CD4-positive, CD25-positive, alpha-beta regulatory T cell (primary cell): ENCODE measurements around the gene CNN2. TPM values are rescaled to one million over a fixed set of nuclear protein-coding genes. Genes with fewer than 3 reads are reported as not detected.

Experiments
- ATAC-seq, 2 donors: fragments of 150-1000 bp; cut with Tn5 transposase; one replicate each; pipeline ENCODE4 v1.10.0; 2021; ENCODE audit warnings: low read depth in 2 of 2, moderate number of reproducible peaks in 2 of 2, moderate library complexity in 1 of 2
- DNase-seq, 3 donors: peaks; one replicate each; pipeline versions ENCODE4 v3.0.0 to v3.0.0-alpha.2; 2012 to 2022; ENCODE audit warnings: mixed read lengths in 1 of 3
- H3K27ac ChIP-seq: one replicate; pipeline ENCODE4 v1.7.0; 2013; ENCODE audit warnings: mild to moderate bottlenecking, low read length; ENCODE audit not compliant: insufficient read depth, poor library complexity, severe bottlenecking
- H3K27me3 ChIP-seq: one replicate; pipeline ENCODE4 v1.7.0; 2013; ENCODE audit warnings: low read length; ENCODE audit not compliant: control insufficient read depth, insufficient read depth
- H3K36me3 ChIP-seq: one replicate; pipeline ENCODE4 v1.7.0; 2013; ENCODE audit warnings: mild to moderate bottlenecking, low read length, moderate library complexity; ENCODE audit not compliant: control insufficient read depth, insufficient read depth
- H3K4me1 ChIP-seq: 2 replicates; pipeline ENCODE4 v1.7.0; 2013; ENCODE audit warnings: mild to moderate bottlenecking, low read length; ENCODE audit not compliant: insufficient read depth, control insufficient read depth, poor library complexity, severe bottlenecking
- H3K4me3 ChIP-seq: one replicate; pipeline ENCODE4 v1.7.0; 2013; ENCODE audit warnings: low read depth, mild to moderate bottlenecking, low read length, moderate library complexity
- H3K9me3 ChIP-seq, 2 experiments: 1 replicate in 1 of 2; 2 replicates in 1 of 2; pipeline ENCODE4 v1.7.0; 2013; ENCODE audit warnings: low read length in 2 of 2, mild to moderate bottlenecking in 1 of 2, moderate library complexity in 1 of 2; ENCODE audit not compliant: control insufficient read depth in 2 of 2
- H3K27ac Mint-ChIP-seq, 3 donors: one replicate each; pipeline ENCODE4 v1.8.0; 2020 to 2022; ENCODE audit warnings: mild to moderate bottlenecking in 3 of 3, mixed read lengths in 3 of 3, moderate library complexity in 2 of 3
- H3K27me3 Mint-ChIP-seq: one replicate; pipeline ENCODE4 v1.8.0; 2022; ENCODE audit warnings: mild to moderate bottlenecking, mixed read lengths
- H3K36me3 Mint-ChIP-seq: one replicate; pipeline ENCODE4 v1.8.0; 2020; ENCODE audit warnings: mixed read lengths
- H3K4me1 Mint-ChIP-seq, 4 donors: one replicate each; pipeline ENCODE4 v1.8.0; 2020 to 2022; ENCODE audit warnings: mixed read lengths in 4 of 4, mild to moderate bottlenecking in 1 of 4
- H3K4me3 Mint-ChIP-seq, 4 donors: one replicate each; pipeline ENCODE4 v1.8.0; 2020 to 2022; ENCODE audit warnings: mild to moderate bottlenecking in 4 of 4, mixed read lengths in 4 of 4, moderate library complexity in 3 of 4
- H3K9me3 Mint-ChIP-seq, 7 donors: one replicate each; pipeline ENCODE4 v1.8.0; 2020 to 2022; ENCODE audit warnings: mixed read lengths in 7 of 7, mild to moderate bottlenecking in 3 of 7, moderate library complexity in 2 of 7
- polyA plus RNA-seq, 4 donors: library from polyadenylated mRNA; unstranded; fragments of 300-500 nt; fragmentation: Illumina TruSeq; gene quantifications; one replicate each; pipeline ENCODE4 v1.2.3, GENCODE V29; 2021
- total RNA-seq: library from RNA; stranded (reverse); gene quantifications from one replicate; pipeline ENCODE4 v1.2.3, GENCODE V29; 2022

Gene CNN2
- total and polyA plus RNA-seq, 5 donors from 2014 or later: 378 to 426 (median 397) TPM

DNA sequence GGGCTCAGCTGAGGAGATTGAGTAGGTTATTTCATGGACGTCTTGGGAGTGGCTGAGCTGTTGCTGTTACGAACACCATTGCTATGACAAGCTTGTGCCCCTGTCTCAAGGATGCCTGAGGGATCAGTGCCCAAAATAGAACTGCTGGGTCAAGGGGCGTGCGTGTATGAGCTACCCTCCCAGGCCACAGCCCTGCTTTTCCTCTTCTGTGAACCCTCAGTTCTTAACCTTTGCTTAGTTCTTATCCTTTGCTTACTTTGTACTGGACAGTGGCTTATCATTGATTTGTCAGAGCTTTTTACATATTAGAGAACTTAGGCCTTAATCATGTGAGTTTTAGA is 49.6 kb downstream of the CNN2 start:
- peak overlapping the region; percentile 88 to 97 (median 92) for H3K4me3 Mint-ChIP-seq
- no peaks in the 10 kb centered on the region for H3K27me3 ChIP-seq
- H3K27ac ChIP-seq: peak overlapping the region; percentile 94
- peaks cover 0 to 2% (median 0%) of the 10 kb centered on the region in 7 donors for H3K9me3 Mint-ChIP-seq
- peak overlapping the region; percentile 47 for H3K4me3 ChIP-seq
- peaks cover 93% of the 10 kb centered on the region for H3K4me1 ChIP-seq
- peak overlapping the region; percentile 97 to 99 (median 97) for H3K27ac Mint-ChIP-seq
- peaks cover 56% of the 10 kb centered on the region for H3K36me3 ChIP-seq
- peaks cover 31% of the 10 kb centered on the region for H3K36me3 Mint-ChIP-seq
- peaks cover 16% of the 10 kb centered on the region for H3K27me3 Mint-ChIP-seq
- H3K9me3 ChIP-seq: no peaks in the 10 kb centered on the region
- DNase-seq (no peak), ATAC-seq (no peak)
- H3K4me1 Mint-ChIP-seq: peaks cover 0 to 68% (median 21%) of the 10 kb centered on the region in 4 donors

DNA sequence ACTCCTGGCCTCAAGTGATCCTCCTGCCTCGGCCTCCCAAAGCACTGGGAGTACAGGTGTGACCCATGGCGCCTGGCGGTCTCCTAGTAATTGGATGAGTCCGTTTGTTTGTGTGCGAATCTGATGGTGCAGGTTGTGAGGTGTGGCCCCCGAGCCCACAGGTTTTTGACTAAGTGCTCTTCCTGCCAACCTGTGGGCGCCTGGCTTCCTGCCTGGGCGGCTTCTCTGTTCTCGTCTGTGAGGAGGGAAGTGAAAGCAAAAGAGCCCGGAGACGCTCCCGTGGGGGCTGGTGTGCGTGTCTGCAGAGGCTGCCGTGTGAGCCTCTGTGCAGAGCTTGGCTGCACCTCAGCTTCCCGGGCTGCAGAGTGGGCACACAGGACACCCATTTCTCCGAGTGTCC is 50.5 kb downstream of the CNN2 start:
- H3K27me3 Mint-ChIP-seq: peaks cover 16% of the 10 kb centered on the region
- Histone ChIP-seq H3K27ac (peak overlapping the region; percentile 94), H3K27me3 (no peaks in the 10 kb centered on the region), H3K4me1 (peaks cover 94% of the 10 kb centered on the region), H3K36me3 (peaks cover 61% of the 10 kb centered on the region), H3K4me3 (peak overlapping the region; percentile 75), H3K9me3 (no peaks in the 10 kb centered on the region)
- DNase-seq (peak; percentile 89 to 98 (median 95)), ATAC-seq (peak; percentile 85 to 89)
- H3K9me3 Mint-ChIP-seq: peaks cover 0 to 1% (median 0%) of the 10 kb centered on the region in 7 donors
- peaks cover 27% of the 10 kb centered on the region for H3K36me3 Mint-ChIP-seq
- peak overlapping the region; percentile 97 to 99 (median 97) for H3K27ac Mint-ChIP-seq
- peaks cover 0 to 69% (median 19%) of the 10 kb centered on the region in 4 donors for H3K4me1 Mint-ChIP-seq
- peak overlapping the region; percentile 88 to 97 (median 92) for H3K4me3 Mint-ChIP-seq

DNA sequence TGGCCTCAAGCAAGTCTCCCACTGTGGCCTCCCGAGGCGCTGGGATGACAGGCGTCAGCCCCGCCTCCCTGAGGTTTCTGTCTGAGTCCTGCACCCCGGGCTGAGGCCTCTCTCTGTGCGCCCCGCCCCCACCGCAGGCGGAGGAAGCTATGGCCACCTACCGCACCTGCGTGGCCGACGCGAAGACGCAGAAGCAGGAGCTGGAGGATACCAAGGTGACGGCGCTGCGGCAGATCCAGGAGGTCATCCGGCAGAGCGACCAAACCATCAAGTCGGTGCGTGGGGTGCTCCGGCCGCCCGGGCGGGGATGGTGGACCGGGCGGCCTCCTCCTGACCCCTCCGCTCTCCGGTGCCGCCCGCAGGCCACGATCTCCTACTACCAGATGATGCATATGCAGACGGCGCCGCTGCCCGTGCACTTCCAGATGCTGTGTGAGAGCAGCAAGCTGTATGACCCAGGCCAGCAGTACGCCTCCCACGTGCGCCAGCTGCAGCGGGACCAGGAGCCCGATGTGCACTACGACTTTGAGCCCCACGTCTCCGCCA is 53.2 kb downstream of the CNN2 start:
- Histone ChIP-seq H3K27ac (peak overlapping the region; percentile 57), H3K36me3 (peaks cover 63% of the 10 kb centered on the region), H3K4me1 (peaks cover 76% of the 10 kb centered on the region), H3K4me3 (peak overlapping the region; percentile 26), H3K27me3 (no peaks in the 10 kb centered on the region), H3K9me3 (no peaks in the 10 kb centered on the region)
- ATAC-seq (no peak), DNase-seq (peak in 1 of 3 donors; percentile 69)
- Mint-ChIP-seq H3K36me3 (peaks cover 16% of the 10 kb centered on the region), H3K27me3 (peaks cover 16% of the 10 kb centered on the region), H3K27ac (peak overlapping the region in 2 of 3 donors; percentile 51 to 92), H3K4me1 (peaks cover 0 to 61% (median 19%) of the 10 kb centered on the region in 4 donors), H3K9me3 (peaks cover 0 to 6% (median 0%) of the 10 kb centered on the region in 7 donors), H3K4me3 (peak overlapping the region; percentile 41 to 91 (median 82))

DNA sequence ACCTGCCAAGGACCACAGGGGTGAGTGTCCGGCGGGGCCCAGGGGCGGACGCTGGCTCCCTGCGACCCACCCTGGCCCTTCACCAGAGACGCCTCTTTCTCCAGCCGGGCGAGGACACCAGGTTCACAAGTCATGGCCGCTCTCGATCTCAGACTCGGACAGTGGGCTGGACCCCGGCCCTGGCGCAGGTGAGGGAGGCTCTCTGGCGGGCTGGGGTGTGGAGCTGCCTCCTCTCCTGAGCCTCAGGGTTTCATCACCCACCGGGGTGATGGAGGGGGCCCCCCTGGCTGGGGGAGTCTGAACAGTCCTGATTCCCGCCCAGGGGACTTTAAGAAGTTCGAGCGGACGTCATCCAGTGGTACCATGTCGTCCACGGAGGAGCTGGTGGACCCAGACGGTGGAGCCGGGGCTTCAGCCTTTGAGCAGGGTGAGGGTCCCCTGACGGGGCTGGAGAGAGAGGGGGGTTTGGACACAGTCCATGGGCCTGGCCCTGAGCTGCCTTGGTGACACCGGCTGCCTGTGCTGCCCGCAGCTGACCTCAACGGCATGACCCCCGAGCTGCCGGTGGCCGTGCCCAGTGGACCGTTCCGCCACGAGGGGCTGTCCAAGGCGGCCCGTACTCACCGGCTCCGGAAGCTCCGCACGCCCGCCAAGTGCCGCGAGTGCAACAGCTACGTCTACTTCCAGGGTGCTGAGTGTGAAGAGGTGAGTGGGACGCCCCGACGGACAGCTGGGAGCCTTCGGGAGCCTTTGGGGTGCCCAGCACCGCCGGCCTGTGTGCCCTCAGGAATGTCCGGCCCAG is 54.2 kb downstream of the CNN2 start:
- no peaks in the 10 kb centered on the region for H3K27me3 ChIP-seq
- ATAC-seq (no peak), DNase-seq (no peak)
- no peaks in the 10 kb centered on the region for H3K9me3 ChIP-seq
- H3K36me3 Mint-ChIP-seq: peaks cover 23% of the 10 kb centered on the region
- H3K27ac ChIP-seq: peak overlapping the region; percentile 57
- peaks cover 0 to 65% (median 20%) of the 10 kb centered on the region in 4 donors for H3K4me1 Mint-ChIP-seq
- H3K36me3 ChIP-seq: peaks cover 68% of the 10 kb centered on the region
- peaks cover 12% of the 10 kb centered on the region for H3K27me3 Mint-ChIP-seq
- H3K27ac Mint-ChIP-seq: peak overlapping the region in 1 of 3 donors; percentile 69
- H3K9me3 Mint-ChIP-seq: peaks cover 0 to 6% (median 0%) of the 10 kb centered on the region in 7 donors
- H3K4me3 ChIP-seq: no peak overlapping the region
- peaks cover 73% of the 10 kb centered on the region for H3K4me1 ChIP-seq
- H3K4me3 Mint-ChIP-seq: peak overlapping the region in 3 of 4 donors; percentile 41 to 65 (median 59)

DNA sequence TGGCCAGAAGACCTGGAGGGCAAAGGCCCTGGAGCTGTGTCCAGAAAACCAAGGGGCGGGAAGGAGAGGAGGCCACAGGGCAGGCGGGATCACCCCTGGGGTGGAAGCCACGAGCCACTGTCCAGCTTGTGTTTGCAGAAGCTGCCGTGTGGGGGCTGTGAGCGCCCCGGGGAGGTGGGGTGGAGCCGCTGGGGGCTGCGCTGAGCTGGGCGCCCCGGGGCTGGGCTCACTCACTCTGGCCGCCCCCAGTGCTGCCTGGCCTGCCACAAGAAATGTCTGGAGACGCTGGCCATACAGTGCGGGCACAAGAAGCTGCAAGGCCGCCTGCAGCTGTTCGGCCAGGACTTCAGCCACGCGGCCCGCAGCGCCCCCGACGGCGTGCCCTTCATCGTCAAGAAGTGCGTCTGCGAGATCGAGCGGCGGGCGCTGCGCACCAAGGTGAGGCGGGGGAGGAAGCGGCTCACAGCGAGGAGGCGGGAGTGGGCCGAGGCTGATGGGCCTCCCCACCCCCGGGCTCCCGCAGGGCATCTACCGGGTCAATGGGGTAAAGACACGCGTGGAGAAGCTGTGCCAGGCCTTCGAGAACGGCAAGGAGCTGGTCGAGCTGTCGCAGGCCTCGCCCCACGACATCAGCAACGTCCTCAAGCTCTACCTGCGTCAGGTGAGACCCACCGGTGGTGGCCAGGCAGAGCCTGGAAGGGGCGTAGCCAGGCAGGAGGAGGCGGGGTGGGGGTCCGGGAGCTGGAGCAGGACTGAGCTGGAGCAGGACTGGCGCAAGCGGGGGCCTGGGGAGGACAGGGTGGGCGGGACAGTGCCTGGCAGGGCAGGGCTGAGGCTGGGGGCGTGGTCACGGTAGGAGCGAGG is 55.1 kb downstream of the CNN2 start:
- ATAC-seq (no peak), DNase-seq (no peak)
- H3K36me3 ChIP-seq: peaks cover 70% of the 10 kb centered on the region
- Mint-ChIP-seq H3K36me3 (peaks cover 16% of the 10 kb centered on the region), H3K4me1 (peaks cover 0 to 61% (median 12%) of the 10 kb centered on the region in 4 donors), H3K27ac (peak overlapping the region in 2 of 3 donors; percentile 52 to 69), H3K27me3 (peaks cover 6% of the 10 kb centered on the region), H3K4me3 (peak overlapping the region; percentile 64 to 80 (median 68)), H3K9me3 (peaks cover 0 to 6% (median 0%) of the 10 kb centered on the region in 7 donors)
- peaks cover 69% of the 10 kb centered on the region for H3K4me1 ChIP-seq
- no peaks in the 10 kb centered on the region for H3K9me3 ChIP-seq
- H3K27me3 ChIP-seq: no peaks in the 10 kb centered on the region
- no peak overlapping the region for H3K4me3 ChIP-seq
- H3K27ac ChIP-seq: peak overlapping the region; percentile 33

DNA sequence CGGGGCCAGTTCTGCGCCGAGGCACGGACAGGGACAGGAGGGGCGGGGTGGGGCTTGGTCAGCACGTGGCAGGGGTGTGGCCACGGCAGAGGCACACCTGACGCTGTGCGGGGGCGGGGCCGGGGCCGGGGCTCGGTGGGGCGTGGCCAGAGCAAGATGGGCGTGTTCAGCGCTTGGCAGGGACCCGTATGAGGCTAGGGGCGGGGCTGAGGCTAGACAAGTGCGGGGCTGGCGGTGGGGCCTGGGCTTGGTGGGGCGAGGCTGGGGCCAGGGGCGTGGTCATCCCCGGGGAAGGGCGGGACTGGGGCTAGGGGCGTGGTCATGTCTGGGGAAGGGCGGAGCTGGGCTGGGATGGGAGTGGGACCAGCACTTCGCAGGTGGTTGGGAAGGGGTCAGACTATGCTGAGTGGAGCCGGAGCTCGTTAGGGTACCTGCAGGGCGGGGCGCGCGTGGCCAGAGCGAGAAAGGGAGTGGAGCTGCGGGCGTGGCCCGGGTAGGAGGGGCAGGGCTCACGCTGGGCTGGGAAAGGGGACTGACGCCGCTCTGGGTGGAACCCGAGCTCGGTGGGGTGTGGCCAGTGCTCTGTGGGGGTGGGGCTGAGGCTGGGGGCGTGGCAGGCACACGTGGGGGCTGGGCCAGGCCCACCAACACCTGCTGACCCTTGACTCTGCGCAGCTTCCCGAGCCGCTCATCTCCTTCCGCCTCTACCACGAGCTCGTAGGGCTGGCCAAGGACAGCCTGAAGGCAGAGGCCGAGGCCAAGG is 55.9 kb downstream of the CNN2 start:
- peaks cover 0 to 6% (median 0%) of the 10 kb centered on the region in 7 donors for H3K9me3 Mint-ChIP-seq
- Histone ChIP-seq H3K36me3 (peaks cover 76% of the 10 kb centered on the region), H3K27ac (peak overlapping the region; percentile 69), H3K27me3 (no peaks in the 10 kb centered on the region), H3K4me3 (no peak overlapping the region), H3K4me1 (peaks cover 70% of the 10 kb centered on the region), H3K9me3 (no peaks in the 10 kb centered on the region)
- no peaks in the 10 kb centered on the region for H3K27me3 Mint-ChIP-seq
- ATAC-seq (peak; percentile 59 to 71), DNase-seq (peak; percentile 73 to 84 (median 74))
- H3K27ac Mint-ChIP-seq: peak overlapping the region in 2 of 3 donors; percentile 52 to 65
- peaks cover 0 to 54% (median 6%) of the 10 kb centered on the region in 4 donors for H3K4me1 Mint-ChIP-seq
- H3K36me3 Mint-ChIP-seq: peaks cover 12% of the 10 kb centered on the region
- H3K4me3 Mint-ChIP-seq: peak overlapping the region; percentile 19 to 80 (median 67)
